Fibroblast of lung (primary cell): ENCODE results near the gene YWHAG.

Experiments used
- EZH2 ChIP-seq: IDR thresholded peaks from 2 replicates; pipeline ENCODE4 v1.5.1; 2012; ENCODE audit warnings: low read length, control low read depth, mild to moderate bottlenecking; ENCODE audit errors: missing control alignments
- TF ChIP-seq, protein P1 (sequence below), 2 donors: IDR thresholded peaks in 1 of 2; conservative IDR thresholded peaks in 1 of 2; 1 replicate in 1 of 2; 2 replicates in 1 of 2; pipeline ENCODE4 v1.5.1; 2011 to 2012; ENCODE audit warnings: low read length in 2 of 2, control low read depth in 1 of 2, inconsistent platforms in 1 of 2, low read depth in 1 of 2, mild to moderate bottlenecking in 1 of 2

DNA sequence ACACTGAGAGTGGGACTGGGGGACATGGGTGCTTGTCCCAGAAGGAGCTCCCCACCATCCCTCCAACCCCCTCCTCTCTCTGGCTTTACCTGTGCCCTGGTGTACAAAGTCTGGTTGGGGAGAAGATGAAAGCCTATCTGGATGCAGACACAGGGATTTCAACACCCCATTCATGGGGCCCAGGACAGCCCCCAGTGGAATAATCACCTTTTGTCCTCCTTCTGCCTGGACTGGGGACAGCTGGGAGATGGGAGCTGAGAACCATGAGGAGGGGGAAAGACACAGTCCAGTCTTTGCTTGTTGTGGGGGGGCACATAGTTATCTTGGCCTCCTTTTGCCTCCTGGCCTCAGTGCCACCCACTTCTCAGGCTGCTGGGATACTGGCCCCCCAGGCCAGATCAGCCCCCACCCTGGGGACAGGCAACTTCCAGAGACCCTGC is 49.4 kb upstream of the YWHAG start:
- TF ChIP-seq, protein P1, sequence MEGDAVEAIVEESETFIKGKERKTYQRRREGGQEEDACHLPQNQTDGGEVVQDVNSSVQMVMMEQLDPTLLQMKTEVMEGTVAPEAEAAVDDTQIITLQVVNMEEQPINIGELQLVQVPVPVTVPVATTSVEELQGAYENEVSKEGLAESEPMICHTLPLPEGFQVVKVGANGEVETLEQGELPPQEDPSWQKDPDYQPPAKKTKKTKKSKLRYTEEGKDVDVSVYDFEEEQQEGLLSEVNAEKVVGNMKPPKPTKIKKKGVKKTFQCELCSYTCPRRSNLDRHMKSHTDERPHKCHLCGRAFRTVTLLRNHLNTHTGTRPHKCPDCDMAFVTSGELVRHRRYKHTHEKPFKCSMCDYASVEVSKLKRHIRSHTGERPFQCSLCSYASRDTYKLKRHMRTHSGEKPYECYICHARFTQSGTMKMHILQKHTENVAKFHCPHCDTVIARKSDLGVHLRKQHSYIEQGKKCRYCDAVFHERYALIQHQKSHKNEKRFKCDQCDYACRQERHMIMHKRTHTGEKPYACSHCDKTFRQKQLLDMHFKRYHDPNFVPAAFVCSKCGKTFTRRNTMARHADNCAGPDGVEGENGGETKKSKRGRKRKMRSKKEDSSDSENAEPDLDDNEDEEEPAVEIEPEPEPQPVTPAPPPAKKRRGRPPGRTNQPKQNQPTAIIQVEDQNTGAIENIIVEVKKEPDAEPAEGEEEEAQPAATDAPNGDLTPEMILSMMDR (conservative IDR thresholded peaks at IDR 0.05 in 1 of 2, IDR thresholded peaks at IDR 0.05 in 1 of 2; ENCODE audit: low read depth in 1 of 2, low read length in 2 of 2) = no peak
- TF ChIP-seq EZH2 = no peak
